HUES48 (cell line): ENCODE data around the gene PIK3R5.

Source experiments
- H3K27ac ChIP-seq: one replicate; pipeline ENCODE4 v1.7.0; 2013; ENCODE audit warnings: low read depth, low read length, inconsistent platforms
- H3K27me3 ChIP-seq: 2 replicates; pipeline ENCODE4 v1.6.1; 2013; ENCODE audit warnings: mild to moderate bottlenecking, low read length; ENCODE audit not compliant: control insufficient read depth, insufficient read depth
- H3K36me3 ChIP-seq: 2 replicates; pipeline ENCODE4 v1.6.1; 2013; ENCODE audit warnings: low read length; ENCODE audit not compliant: control insufficient read depth, insufficient read depth
- H3K4me1 ChIP-seq: 2 replicates; pipeline ENCODE4 v1.6.1; 2013; ENCODE audit warnings: mild to moderate bottlenecking, low read length; ENCODE audit not compliant: control insufficient read depth, insufficient read depth
- H3K4me3 ChIP-seq: 2 replicates; pipeline ENCODE4 v1.5.1; 2013; ENCODE audit warnings: mild to moderate bottlenecking, low read depth, low read length
- H3K9ac ChIP-seq: 2 replicates; pipeline ENCODE4 v1.6.1; 2013; ENCODE audit warnings: mild to moderate bottlenecking, low read depth, low read length, moderate library complexity
- H3K9me3 ChIP-seq: 2 replicates; pipeline ENCODE4 v1.6.1; 2013; ENCODE audit warnings: low read length; ENCODE audit not compliant: control insufficient read depth, insufficient read depth

The PIK3R5 gene

GRCh38 chr17:8965394-8966168 lies at the start of gene PIK3R5:
TSS of gene PIK3R5 (minus strand) at chr17:8965707. CDS start at chr17:8911494, 54,213 bp downstream.
- H3K27me3 ChIP-seq: peaks cover 25% of the 10 kb centered on the region
- peak within 1 kb of the TSS; percentile 79 for H3K4me3 ChIP-seq
- H3K9ac ChIP-seq: peak within 1 kb of the TSS; percentile 48; the same call in 1 of the 2 replicates
- H3K9me3 ChIP-seq: no peaks in the 10 kb centered on the region
- H3K4me1 ChIP-seq: no peaks in the 10 kb centered on the region
- H3K36me3 ChIP-seq: no peaks in the 10 kb centered on the region
- no peak within 1 kb of the TSS for H3K27ac ChIP-seq

GRCh38 chr17:9011001-9011400 lies 45.5 kb upstream of the PIK3R5 start:
- H3K4me3 ChIP-seq: no peak overlapping the region
- peaks cover 73% of the 10 kb centered on the region for H3K27me3 ChIP-seq
- no peaks in the 10 kb centered on the region for H3K9me3 ChIP-seq
- no peak overlapping the region for H3K27ac ChIP-seq
- no peak overlapping the region for H3K9ac ChIP-seq
- H3K4me1 ChIP-seq: peaks cover 5% of the 10 kb centered on the region; the same call in 1 of the 2 replicates
- no peaks in the 10 kb centered on the region for H3K36me3 ChIP-seq

DNA sequence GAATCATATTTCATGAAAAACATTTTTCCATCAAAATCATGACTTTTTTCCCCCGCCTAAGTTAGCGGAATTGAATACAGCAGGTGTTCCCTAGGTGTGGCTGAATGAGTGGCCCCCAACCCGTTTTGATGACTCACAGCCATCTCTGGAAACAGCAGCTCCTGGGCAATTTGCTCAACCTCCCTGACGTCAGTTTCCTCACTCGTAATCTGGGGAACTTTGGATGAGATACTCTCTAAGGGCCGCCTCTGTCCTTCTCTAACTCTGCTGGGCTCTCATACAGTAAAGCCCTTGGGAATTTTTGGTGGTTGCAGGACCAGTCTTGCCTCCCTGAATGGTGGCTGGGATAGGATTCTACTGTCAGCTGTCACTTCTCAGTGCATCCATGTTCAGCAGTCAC lies 44.2 kb upstream of the PIK3R5 start:
- Histone ChIP-seq H3K9ac (no peak overlapping the region), H3K4me3 (no peak overlapping the region), H3K36me3 (no peaks in the 10 kb centered on the region), H3K4me1 (peaks cover 9% of the 10 kb centered on the region; the same call in 1 of the 2 replicates), H3K27me3 (peaks cover 84% of the 10 kb centered on the region), H3K27ac (no peak overlapping the region), H3K9me3 (no peaks in the 10 kb centered on the region)

- peaks cover 15% of the 10 kb centered on the region; the same call in 1 of the 2 replicates for H3K4me1 ChIP-seq
- H3K36me3 ChIP-seq: no peaks in the 10 kb centered on the region
- no peak overlapping the region for H3K9ac ChIP-seq
- H3K27ac ChIP-seq: no peak overlapping the region
- peaks cover 88% of the 10 kb centered on the region for H3K27me3 ChIP-seq
- no peak overlapping the region for H3K4me3 ChIP-seq
- H3K9me3 ChIP-seq: no peaks in the 10 kb centered on the region
These were observed 43.6 kb upstream of the PIK3R5 start for GRCh38 chr17:9009096-9009495.

DNA sequence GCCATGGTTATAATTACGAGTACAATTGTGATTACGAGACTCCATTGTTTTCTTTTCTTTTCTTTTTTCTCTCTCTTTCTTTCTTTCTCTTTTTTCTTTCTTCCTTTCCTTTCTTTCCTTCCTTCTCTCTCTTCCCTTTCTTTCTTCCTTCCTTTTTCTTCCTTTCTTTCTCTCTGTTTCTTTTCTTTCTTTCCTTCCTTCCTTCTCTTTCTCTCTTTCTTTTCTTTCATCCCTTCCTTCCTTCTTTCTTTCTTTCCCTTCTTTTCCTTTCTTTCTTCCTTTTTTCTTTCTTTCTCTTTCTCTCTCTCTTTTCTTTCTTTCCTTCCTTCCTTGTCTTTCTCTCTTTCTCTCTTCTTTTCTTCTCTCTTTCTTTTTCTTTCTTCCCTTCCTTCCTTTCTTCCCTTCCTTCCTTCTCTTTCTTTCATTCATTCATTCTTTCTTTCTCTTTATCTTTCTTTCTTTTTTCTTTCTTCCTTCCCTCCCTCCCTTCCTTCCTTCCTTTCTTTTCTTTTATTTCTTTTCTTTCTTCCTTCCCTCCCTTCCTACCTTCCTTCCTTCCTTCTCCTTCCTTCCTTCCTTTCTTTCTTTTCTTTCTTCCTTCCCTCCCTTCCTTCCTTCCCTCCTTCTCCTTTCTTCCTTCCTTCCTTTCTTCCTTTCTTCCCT lies 41.7 kb upstream of the PIK3R5 start:
- Histone ChIP-seq H3K9me3 (no peaks in the 10 kb centered on the region), H3K9ac (no peak overlapping the region), H3K4me1 (peaks cover 15% of the 10 kb centered on the region; the same call in 1 of the 2 replicates), H3K27ac (no peak overlapping the region), H3K27me3 (peaks cover 97% of the 10 kb centered on the region), H3K4me3 (no peak overlapping the region), H3K36me3 (no peaks in the 10 kb centered on the region)

DNA sequence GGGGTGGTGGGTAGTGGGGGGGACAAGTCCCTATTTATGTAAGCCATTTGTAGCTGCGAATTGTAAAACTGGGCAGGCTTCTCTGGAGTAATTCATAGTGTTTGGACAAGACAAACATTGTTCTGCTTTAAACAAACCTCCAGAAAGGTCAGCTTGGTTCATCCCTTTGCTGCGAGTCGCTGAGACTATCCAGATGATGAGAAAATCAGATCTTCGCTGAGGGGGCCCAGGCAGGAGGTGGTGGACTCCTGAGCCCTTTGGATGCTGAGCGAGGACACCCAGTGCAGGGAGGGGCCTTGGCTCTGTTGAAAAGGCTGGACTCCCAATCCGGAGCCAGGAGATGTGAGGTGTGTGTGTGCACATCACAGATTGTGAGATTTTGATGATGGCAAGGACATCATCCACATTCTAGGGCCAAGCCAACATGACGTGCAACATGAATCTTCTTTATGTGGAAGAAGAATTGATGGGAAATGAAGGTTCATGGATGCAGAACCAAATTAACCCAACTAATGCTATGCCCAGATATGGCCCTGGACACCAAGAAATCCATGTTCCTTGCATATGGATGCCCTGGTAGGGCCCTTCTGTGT lies 40.8 kb upstream of the PIK3R5 start:
- H3K27me3 ChIP-seq: peaks cover 99% of the 10 kb centered on the region

DNA sequence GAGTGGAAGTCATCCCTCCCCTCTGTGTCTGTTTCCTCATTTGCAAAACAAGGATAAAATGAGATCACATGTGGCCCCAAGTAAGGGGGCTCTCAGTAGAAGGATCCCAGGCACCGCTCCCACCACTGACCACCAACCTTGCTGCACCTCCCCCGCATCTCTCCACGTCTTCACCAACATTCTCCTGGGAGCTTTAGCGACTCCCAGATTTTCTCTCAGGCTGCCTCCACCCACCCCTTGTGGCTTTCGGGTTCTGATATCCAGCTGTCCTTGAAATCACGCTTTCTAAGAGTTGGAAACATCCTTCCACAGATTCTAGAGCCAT lies 39.4 kb upstream of the PIK3R5 start:
- H3K27me3 ChIP-seq: peaks cover 95% of the 10 kb centered on the region
- no peaks in the 10 kb centered on the region for H3K36me3 ChIP-seq
- H3K27ac ChIP-seq: no peak overlapping the region
- H3K4me3 ChIP-seq: no peak overlapping the region
- peaks cover 20% of the 10 kb centered on the region for H3K4me1 ChIP-seq
- no peak overlapping the region for H3K9ac ChIP-seq
- H3K9me3 ChIP-seq: no peaks in the 10 kb centered on the region

More for the DNA sequence above, 40.8 kb upstream of the PIK3R5 start:
- Histone ChIP-seq H3K9ac (no peak overlapping the region), H3K36me3 (no peaks in the 10 kb centered on the region), H3K9me3 (no peaks in the 10 kb centered on the region), H3K4me3 (no peak overlapping the region), H3K27ac (no peak overlapping the region), H3K4me1 (peaks cover 20% of the 10 kb centered on the region)

DNA sequence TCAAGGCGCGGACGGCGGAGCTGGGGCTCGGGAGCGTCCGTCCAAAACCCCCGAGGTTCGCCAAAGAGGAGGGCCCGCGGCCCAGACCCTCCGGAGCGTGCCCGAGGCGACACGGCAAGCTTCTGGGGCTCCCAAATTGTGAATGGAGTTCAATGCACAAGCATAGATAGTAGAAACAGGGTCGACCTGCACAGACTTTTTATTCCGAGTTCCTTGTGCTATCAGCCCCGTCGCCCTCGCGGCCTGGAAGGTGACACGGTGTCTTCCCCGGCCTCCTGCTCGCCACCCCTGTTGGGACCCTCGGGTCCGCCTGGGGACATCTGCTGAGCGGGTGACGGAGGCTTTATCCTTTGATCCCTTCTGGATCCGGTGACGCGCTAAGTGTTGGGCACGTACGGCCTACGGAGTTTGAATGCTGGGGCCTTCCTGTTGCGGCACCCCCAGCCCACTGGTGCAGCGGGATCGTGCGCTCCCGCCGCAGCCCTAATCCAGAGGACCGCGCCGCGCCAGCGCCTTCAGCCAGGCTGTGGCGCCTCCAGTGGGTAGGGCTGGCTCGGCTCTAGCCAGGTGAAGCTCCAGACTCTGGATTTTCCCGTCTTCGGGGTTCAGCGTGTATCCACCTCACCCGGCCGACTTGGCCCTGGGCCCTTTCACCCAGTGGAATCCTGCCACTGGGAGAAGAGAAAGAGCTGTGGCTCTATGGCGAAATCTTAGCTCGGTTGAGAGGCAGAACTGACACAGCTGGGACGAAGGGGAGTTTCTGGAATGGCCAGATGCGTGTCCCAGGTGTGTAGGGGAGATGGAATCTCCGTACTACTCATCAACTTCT lies 38.8 kb upstream of the PIK3R5 start:
- no peaks in the 10 kb centered on the region for H3K9me3 ChIP-seq
- no peaks in the 10 kb centered on the region for H3K36me3 ChIP-seq
- H3K27me3 ChIP-seq: peaks cover 89% of the 10 kb centered on the region
- peak overlapping the region; percentile 51 for H3K4me3 ChIP-seq
- H3K9ac ChIP-seq: no peak overlapping the region
- H3K4me1 ChIP-seq: peaks cover 20% of the 10 kb centered on the region
- H3K27ac ChIP-seq: no peak overlapping the region

DNA sequence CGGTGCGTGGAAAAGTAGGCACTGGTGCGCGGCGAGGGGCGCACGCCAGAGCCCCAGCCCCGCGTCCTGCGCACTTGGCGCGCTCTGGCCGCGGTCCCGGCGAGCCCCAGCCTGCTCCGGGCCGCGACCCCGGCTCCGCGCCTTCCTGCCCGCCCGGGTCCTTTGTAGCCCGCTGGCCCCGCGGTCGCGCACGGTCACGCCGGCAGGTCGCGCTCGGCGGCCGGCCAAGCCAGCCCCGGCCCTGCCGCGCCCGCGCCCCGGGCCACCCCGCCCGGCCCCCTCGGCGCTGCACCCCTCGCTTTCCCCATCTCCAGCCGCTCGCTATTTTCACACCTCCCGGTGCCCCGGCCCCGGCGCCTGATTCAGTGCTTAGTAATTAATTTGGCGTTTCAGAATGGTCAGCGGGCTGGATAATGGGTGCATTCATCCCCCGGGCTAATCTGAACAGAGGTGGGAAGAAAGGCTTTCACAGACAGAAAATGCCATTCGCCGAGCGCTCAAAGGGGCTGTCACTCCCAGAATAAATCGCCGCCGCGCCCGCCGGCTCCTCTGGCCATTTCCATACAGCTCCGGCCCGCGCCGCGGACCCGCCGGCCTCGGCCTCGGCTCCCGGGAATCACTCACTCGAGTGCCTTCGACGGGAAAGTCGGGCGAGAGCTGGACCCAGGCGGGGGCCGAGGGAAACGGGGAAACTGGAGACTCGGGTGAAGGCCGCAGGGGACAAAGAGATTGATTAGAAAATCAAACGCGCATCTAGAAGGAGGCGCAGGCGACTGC lies 38.0 kb upstream of the PIK3R5 start:
- peaks cover 81% of the 10 kb centered on the region for H3K27me3 ChIP-seq
- no peaks in the 10 kb centered on the region for H3K36me3 ChIP-seq
- no peak overlapping the region for H3K27ac ChIP-seq
- peaks cover 20% of the 10 kb centered on the region for H3K4me1 ChIP-seq
- no peaks in the 10 kb centered on the region for H3K9me3 ChIP-seq
- no peak overlapping the region for H3K9ac ChIP-seq
- peak overlapping the region; percentile 52 for H3K4me3 ChIP-seq
